H9 (cell line): ENCODE measurements around the gene IFFO2. TPM values are rescaled to one million over a fixed set of nuclear protein-coding genes. Genes with fewer than 3 reads are reported as not detected.

Experiments
- DNase-seq: peaks from one replicate; pipeline ENCODE4 v3.0.0-alpha.2; 2017
- H2AFZ ChIP-seq: one replicate; pipeline ENCODE4 v1.6.1; 2013; ENCODE audit warnings: mild to moderate bottlenecking, low read length, control low read depth, moderate library complexity
- H2AK5ac ChIP-seq: 2 replicates; pipeline ENCODE4 v1.6.1; 2013; ENCODE audit warnings: low read length, control low read depth, mixed read lengths; ENCODE audit not compliant: insufficient read length
- H2BK120ac ChIP-seq: one replicate; pipeline ENCODE4 v1.6.1; 2013; ENCODE audit warnings: low read depth, mild to moderate bottlenecking, low read length, control low read depth, inconsistent platforms; ENCODE audit not compliant: poor library complexity, severe bottlenecking
- H2BK12ac ChIP-seq: 2 replicates; pipeline ENCODE4 v1.6.1; 2013; ENCODE audit warnings: low read length, control low read depth, mixed read lengths, low read depth; ENCODE audit not compliant: insufficient read length
- H2BK15ac ChIP-seq: 2 replicates; pipeline ENCODE4 v1.6.1; 2013; ENCODE audit warnings: low read depth, low read length, control low read depth
- H2BK20ac ChIP-seq: one replicate; pipeline ENCODE4 v1.6.1; 2013; ENCODE audit warnings: low read depth, mild to moderate bottlenecking, low read length, control low read depth, inconsistent platforms; ENCODE audit not compliant: poor library complexity, severe bottlenecking
- H2BK5ac ChIP-seq: 2 replicates; pipeline ENCODE4 v1.6.1; 2013; ENCODE audit warnings: low read length, control low read depth, mixed read lengths; ENCODE audit not compliant: insufficient read length
- H3K14ac ChIP-seq: 2 replicates; pipeline ENCODE4 v1.6.1; 2013; ENCODE audit warnings: low read length, control low read depth; ENCODE audit not compliant: insufficient read depth
- H3K18ac ChIP-seq: 2 replicates; pipeline ENCODE4 v1.6.1; 2013; ENCODE audit warnings: low read depth, mild to moderate bottlenecking, mixed read lengths, low read length, control low read depth; ENCODE audit not compliant: insufficient read length
- H3K23ac ChIP-seq: 2 replicates; pipeline ENCODE4 v1.6.1; 2013; ENCODE audit warnings: low read length, control low read depth, mixed read lengths, low read depth; ENCODE audit not compliant: insufficient read length
- H3K23me2 ChIP-seq: 2 replicates; pipeline ENCODE4 v1.6.1; 2013; ENCODE audit warnings: low read depth, mild to moderate bottlenecking, mixed read lengths, low read length, control low read depth; ENCODE audit not compliant: insufficient read length, poor library complexity, severe bottlenecking
- H3K27ac ChIP-seq: 2 replicates; pipeline ENCODE4 v1.5.1; 2013; ENCODE audit warnings: low read length, control low read depth, mixed read lengths, low read depth; ENCODE audit not compliant: insufficient read length
- H3K27me3 ChIP-seq: 2 replicates; pipeline ENCODE4 v1.6.1; 2013; ENCODE audit warnings: low read length, control low read depth, inconsistent platforms; ENCODE audit not compliant: insufficient read depth
- H3K4ac ChIP-seq: 2 replicates; pipeline ENCODE4 v1.6.1; 2013; ENCODE audit warnings: low read depth, mild to moderate bottlenecking, control low read depth, inconsistent platforms, low read length, moderate library complexity
- H3K4me1 ChIP-seq: 2 replicates; pipeline ENCODE4 v1.6.1; 2013; ENCODE audit warnings: low read length, control low read depth, inconsistent platforms; ENCODE audit not compliant: insufficient read depth
- H3K4me2 ChIP-seq: 2 replicates; pipeline ENCODE4 v1.6.1; 2013; ENCODE audit warnings: low read length, control low read depth, mixed read lengths; ENCODE audit not compliant: insufficient read length, insufficient read depth
- H3K56ac ChIP-seq: 2 replicates; pipeline ENCODE4 v1.6.1; 2013; ENCODE audit warnings: low read depth, mild to moderate bottlenecking, mixed read lengths, low read length, control low read depth; ENCODE audit not compliant: insufficient read length
- H3K79me1 ChIP-seq: 2 replicates; pipeline ENCODE4 v1.6.1; 2013; ENCODE audit warnings: low read depth, mild to moderate bottlenecking, moderate library complexity, low read length, control low read depth, inconsistent platforms; ENCODE audit not compliant: insufficient read depth, poor library complexity, severe bottlenecking
- H3K79me2 ChIP-seq: 2 replicates; pipeline ENCODE4 v1.6.1; 2013; ENCODE audit warnings: low read length, control low read depth, inconsistent platforms; ENCODE audit not compliant: insufficient read depth
- H3K9ac ChIP-seq: 2 replicates; pipeline ENCODE4 v1.6.1; 2013; ENCODE audit warnings: low read length, control low read depth, mixed read lengths; ENCODE audit not compliant: insufficient read length; ENCODE audit errors: extremely low read depth
- H3K9me3 ChIP-seq: one replicate; pipeline ENCODE4 v1.6.1; 2013; ENCODE audit warnings: low read depth, low read length, inconsistent platforms; ENCODE audit not compliant: control insufficient read depth
- H3T11ph ChIP-seq: one replicate; pipeline ENCODE4 v1.6.1; 2013; ENCODE audit warnings: mild to moderate bottlenecking, low read length, control low read depth, inconsistent platforms
- H4K20me1 ChIP-seq: one replicate; pipeline ENCODE4 v1.6.1; 2013; ENCODE audit not compliant: control insufficient read depth, insufficient read length, insufficient read depth
- H4K5ac ChIP-seq: 2 replicates; pipeline ENCODE4 v1.6.1; 2013; ENCODE audit warnings: low read depth, mild to moderate bottlenecking, mixed read lengths, low read length, control low read depth; ENCODE audit not compliant: insufficient read length
- H4K8ac ChIP-seq: replicated peaks from 2 replicates; pipeline ENCODE4 v1.6.1; 2013; ENCODE audit warnings: low read length, control low read depth, mixed read lengths, low read depth; ENCODE audit not compliant: insufficient read length
- H4K91ac ChIP-seq: 2 replicates; pipeline ENCODE4 v1.6.1; 2013; ENCODE audit warnings: low read depth, mild to moderate bottlenecking, moderate library complexity, mixed read lengths, low read length, control low read depth; ENCODE audit not compliant: insufficient read length
- H3K27ac Mint-ChIP-seq, 3 experiments: 2 replicates in 2 of 3; 3 replicates in 1 of 3; pipeline ENCODE4 v1.8.0; 2020 to 2021; ENCODE audit warnings: mixed read lengths in 3 of 3, mild to moderate bottlenecking in 1 of 3, moderate library complexity in 1 of 3
- H3K27me3 Mint-ChIP-seq: 2 replicates; pipeline ENCODE4 v1.8.0; 2021; ENCODE audit warnings: low read depth, mild to moderate bottlenecking, moderate library complexity, mixed read lengths
- H3K36me3 Mint-ChIP-seq, 3 experiments: 2 replicates in 2 of 3; 3 replicates in 1 of 3; pipeline ENCODE4 v1.8.0; 2020 to 2021; ENCODE audit warnings: low read depth in 3 of 3, mixed read lengths in 3 of 3; ENCODE audit not compliant: insufficient read depth in 1 of 3
- H3K4me1 Mint-ChIP-seq, 2 experiments: 2 replicates each; pipeline ENCODE4 v1.8.0; 2020; ENCODE audit warnings: mixed read lengths in 2 of 2
- H3K4me3 Mint-ChIP-seq, 2 experiments: 2 replicates in 1 of 2; 3 replicates in 1 of 2; pipeline ENCODE4 v1.8.0; 2020 to 2021; ENCODE audit warnings: mild to moderate bottlenecking in 2 of 2, mixed read lengths in 2 of 2, moderate library complexity in 1 of 2
- H3K9me3 Mint-ChIP-seq, 2 experiments: 2 replicates in 1 of 2; 3 replicates in 1 of 2; pipeline ENCODE4 v1.8.0; 2020; ENCODE audit warnings: mild to moderate bottlenecking in 2 of 2, mixed read lengths in 2 of 2, moderate library complexity in 1 of 2
- CTCF ChIP-seq: fragments of 200-600 bp; sonication (generic); conservative IDR thresholded peaks from 3 replicates; pipeline ENCODE4 v1.8.0; 2021; ENCODE audit warnings: antibody characterized with exemption, mild to moderate bottlenecking
- WGBS: extraction: QIAGEN DNeasy Blood & Tissue Kit; methylation state at CpG from one replicate; pipeline ENCODE4 v1.1.7; 2013; ENCODE audit warnings: missing lambda C conversion rate, low lambda C conversion rate, mixed read lengths; ENCODE audit not compliant: insufficient read length; ENCODE audit errors: extremely low coverage; 5-methylcytosine and 5-hydroxymethylcytosine counted together
- total RNA-seq: library from RNA; stranded (reverse); gene quantifications from 2 replicates; pipeline ENCODE4 v1.2.1, GENCODE V29; 2021

The IFFO2 gene
- total RNA-seq, 1 experiment from 2014 or later = 3.6 TPM

- no peak for TF ChIP-seq CTCF
- Histone ChIP-seq H3K23ac (no peak overlapping the region), H2AK5ac (no peak overlapping the region), H3K18ac (no peak overlapping the region), H3K27ac (no peak overlapping the region), H4K20me1 (no peaks in the 10 kb centered on the region), H2BK15ac (no peak overlapping the region), H3K4ac (no peak overlapping the region), H3K23me2 (no peaks in the 10 kb centered on the region), H4K8ac (no peak overlapping the region), H4K91ac (no peak overlapping the region), H2AFZ (no peak overlapping the region), H2BK12ac (no peak overlapping the region), H2BK120ac (no peak overlapping the region), H3K4me1 (no peaks in the 10 kb centered on the region), H3K56ac (no peak overlapping the region), H2BK5ac (no peak overlapping the region), H3K9me3 (no peaks in the 10 kb centered on the region), H3K4me2 (no peak overlapping the region), H4K5ac (no peak overlapping the region), H3K79me1 (no peaks in the 10 kb centered on the region), H2BK20ac (no peak overlapping the region), H3K14ac (no peak overlapping the region), H3K27me3 (no peaks in the 10 kb centered on the region), H3T11ph (no peak overlapping the region), H3K9ac (no peak overlapping the region), H3K79me2 (no peaks in the 10 kb centered on the region)
- H3K27ac Mint-ChIP-seq = no peak overlapping the region
- H3K4me3 Mint-ChIP-seq = no peak overlapping the region
- H3K9me3 Mint-ChIP-seq = no peaks in the 10 kb centered on the region
- H3K36me3 Mint-ChIP-seq = no peaks in the 10 kb centered on the region
- no peak for DNase-seq
- WGBS = no CpG with 5 or more reads among the region's 3 CpGs
- peaks cover 10 to 15% of the 10 kb centered on the region in 2 experiments for H3K4me1 Mint-ChIP-seq
- peaks cover 17% of the 10 kb centered on the region for H3K27me3 Mint-ChIP-seq
These were observed 35.1 kb upstream of the IFFO2 start for GRCh38 chr1:18991585-18991984.
